Activated CD8-positive, alpha-beta memory T cell treated with anti-CD3 and anti-CD28 coated beads for 24 hours (primary cell): ENCODE results near the gene IL23A.
A peak's percentile ranks its signal among the peaks of the same experiment; 100 is the strongest.
"Not testable (repeated sequence)": the region's sequence is repeated elsewhere in the genome, so short reads cannot be mapped to it uniquely, and the experiment has no call there.

Experiments
- DNase-seq: peaks from one replicate; pipeline ENCODE4 v3.0.0-alpha.2; 2020

The IL23A gene

DNA sequence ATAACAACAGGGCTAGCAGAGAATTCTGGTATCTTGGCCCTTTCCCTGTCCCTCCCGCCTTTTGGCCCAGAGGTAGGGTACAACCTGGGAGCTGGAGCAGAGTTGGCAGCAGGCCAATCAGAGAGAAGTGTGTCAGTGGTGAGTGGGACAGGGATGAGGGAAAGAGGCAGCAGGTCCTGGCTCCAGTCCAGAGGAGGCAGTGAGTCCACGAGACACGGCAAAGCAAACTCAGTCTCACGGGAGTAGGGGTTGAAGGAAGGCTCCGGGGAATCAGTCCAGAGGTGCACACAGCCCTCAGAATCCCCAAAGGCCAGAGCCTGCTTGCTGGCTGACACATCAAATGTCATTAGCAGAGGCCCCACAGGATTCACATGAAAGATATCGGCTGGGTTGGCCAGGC lies 12.2 kb upstream of the IL23A start:
- DNase-seq, result no peak

GRCh38 chr12:56330936-56331490 lies 7.7 kb upstream of the IL23A start:
- no peak for DNase-seq

GRCh38 chr12:56332512-56333196 lies 6.0 kb upstream of the IL23A start:
- peak; percentile 64 for DNase-seq

- no peak for DNase-seq
These were observed 5.4 kb upstream of the IL23A start for GRCh38 chr12:56333197-56333678.

DNA sequence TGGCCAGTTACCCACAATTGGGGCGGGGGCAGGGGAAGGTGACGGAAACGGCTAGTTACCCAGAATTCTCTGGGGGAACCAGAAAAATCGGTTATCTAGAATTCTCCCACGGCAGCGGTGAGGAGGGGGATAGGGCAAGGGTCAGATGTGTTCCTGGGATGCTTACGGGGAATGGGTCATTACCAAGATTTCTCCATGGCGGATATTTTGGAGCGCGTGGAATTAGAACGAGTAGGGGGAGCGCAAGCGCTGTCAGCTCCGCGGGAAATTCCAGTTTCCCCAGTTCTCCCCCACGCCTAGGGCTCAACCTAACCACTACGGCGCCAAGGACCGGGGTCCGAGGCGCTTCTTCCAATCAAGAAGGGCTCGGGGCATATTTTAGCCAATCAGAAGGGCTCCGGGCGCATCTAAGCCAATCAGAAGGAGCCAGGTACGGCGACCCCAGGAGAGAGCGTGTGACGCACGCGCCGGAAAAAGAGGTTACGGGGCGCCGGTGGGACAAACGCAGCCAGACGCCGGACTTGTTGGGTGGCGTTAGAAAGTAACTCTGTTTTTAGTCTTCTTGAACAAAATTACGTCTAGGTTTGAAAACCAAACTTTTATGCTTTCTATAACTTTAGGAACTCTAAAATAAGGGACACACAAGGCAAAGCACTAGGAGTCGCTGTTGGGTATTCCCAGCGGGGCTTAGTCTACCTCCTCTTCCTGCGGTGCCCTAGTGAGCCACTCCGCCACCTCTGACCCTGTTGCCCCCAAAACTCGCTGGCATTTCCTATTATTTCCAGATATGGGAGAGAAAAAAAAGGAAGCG lies 4.8 kb upstream of the IL23A start, which contains the start of gene PAN2:
Gene PAN2, minus strand, starts transcription at position 322 of the 811 bp plus-strand sequence. CDS start 906 bp downstream, outside the sequence.
- peak; percentile 93 for DNase-seq

GRCh38 chr12:56334490-56334793 lies 4.2 kb upstream of the IL23A start:
- no peak for DNase-seq

GRCh38 chr12:56335527-56335926 lies 3.2 kb upstream of the IL23A start:
- not testable (repeated sequence) for DNase-seq

DNA sequence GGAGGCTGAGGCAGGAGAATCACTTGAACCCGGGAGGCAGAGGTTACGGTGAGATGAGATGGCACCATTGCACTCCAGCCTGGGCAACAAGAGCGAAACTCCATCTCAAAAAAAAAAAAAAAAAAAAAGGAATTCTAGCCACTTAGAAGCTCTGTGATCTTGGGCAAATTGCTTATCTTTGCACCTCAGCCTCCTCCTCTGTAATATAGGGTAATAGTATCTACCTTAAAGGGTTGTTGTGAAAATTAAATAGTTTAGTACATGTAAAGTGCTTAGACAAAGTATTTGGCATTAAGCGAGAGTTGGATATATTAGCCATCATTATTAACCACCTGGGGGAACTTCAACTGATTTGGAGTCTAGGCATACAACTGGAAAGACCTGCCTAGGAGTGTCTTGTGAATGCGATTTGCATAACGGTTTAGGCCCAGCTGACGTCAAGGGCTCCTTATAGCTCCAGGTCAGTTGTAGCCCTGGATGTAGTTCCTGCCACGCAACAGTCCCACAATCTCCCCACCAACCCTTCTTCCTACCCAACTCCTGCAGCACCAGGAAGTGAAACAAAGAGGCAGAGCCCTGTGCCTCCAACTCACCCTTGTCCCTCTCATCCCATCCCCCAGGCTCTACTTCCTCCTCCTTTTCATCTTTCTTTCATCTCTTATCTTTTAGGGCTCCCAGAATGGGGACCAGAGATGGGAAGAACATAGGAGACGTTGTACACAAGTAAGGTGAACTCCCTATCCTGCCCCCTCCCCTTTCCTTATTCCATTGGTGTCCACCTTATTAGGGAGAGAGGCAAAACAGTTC lies 2.1 kb upstream of the IL23A start:
- no peak for DNase-seq

DNA sequence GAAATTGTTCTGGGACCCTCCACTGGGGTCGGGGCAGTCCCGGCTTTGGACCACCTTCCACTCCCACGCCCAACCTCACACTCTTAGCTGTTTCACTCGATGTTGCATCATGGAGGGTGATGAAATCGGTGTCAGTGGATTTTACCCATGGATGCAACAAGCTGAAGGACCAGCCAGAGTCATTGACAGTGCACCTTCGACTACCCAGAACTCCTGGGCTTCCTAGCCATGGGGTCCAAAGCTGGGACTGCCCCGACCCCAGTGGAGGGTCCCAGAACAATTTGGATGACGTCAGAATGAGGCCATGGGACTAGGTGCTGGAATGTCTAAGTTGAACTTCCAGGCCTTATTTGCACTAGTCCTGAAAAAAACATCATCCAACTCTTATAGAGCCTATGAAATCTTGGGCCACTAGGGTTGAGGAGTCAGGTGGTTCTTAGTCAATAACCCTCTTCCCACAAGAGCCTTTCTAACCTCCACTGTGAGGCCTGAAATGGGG lies 882 bp upstream of the IL23A start:
- DNase-seq, result no peak

DNA sequence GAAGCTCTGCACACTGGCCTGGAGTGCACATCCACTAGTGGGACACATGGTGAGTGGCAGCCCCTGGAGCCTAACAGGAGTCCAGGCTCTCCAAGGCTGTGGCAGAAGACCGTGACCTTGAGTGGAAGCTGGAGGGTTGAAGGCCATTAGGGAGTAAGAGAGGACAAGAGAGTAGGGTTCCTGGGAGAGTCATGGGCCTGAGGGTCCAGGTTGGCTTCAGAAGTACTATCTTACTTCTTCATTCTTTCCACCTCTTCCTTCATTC lies 406 bp downstream of the IL23A start:
- DNase-seq, result no peak

DNA sequence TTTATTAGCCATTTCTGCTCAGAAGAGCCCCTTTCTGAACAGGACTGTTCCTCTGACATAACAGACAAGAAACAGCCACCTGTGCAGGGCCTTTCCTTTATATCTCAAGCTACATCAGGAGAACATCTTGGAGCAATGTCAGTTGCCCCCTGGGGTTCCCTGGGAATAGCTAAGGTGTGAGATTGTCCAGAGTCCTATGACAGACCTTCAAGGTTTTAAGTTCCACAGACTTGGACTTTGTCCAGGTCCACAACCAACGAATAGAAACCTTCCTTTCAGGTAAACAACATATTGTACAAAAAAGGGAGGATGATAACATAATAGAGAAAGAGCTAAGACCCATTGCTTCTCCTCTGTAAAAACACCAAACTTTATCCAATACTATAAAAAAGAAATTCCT lies 2.9 kb downstream of the IL23A start:
- DNase-seq, result no peak

GRCh38 chr12:56342290-56342689 lies 3.6 kb downstream of the IL23A start:
- DNase-seq, result not testable (repeated sequence)

GRCh38 chr12:56346675-56347074 lies 8.0 kb downstream of the IL23A start:
- no peak for DNase-seq

GRCh38 chr12:56347255-56347654 lies 8.6 kb downstream of the IL23A start:
- not testable (repeated sequence) for DNase-seq

DNA sequence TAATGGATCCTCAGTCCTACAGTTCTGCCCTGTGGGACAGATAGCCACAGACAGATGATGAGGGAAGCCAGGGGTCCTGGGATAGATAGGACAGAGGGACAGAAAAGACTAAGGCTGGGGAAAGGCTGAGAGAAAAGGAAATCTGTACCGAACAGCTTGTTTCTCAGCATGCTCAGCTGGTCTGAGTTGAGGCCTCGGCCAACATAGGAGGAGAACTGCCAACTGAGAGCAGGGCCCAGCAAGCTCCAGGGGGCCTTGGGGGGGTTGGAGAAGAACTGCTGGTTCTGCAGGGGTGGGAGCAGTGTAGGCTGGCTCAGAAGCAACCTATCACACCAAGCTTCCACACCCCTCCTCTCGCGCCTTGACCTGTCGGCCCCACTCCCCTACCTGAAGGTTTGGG lies 10.1 kb downstream of the IL23A start:
- no peak for DNase-seq

DNA sequence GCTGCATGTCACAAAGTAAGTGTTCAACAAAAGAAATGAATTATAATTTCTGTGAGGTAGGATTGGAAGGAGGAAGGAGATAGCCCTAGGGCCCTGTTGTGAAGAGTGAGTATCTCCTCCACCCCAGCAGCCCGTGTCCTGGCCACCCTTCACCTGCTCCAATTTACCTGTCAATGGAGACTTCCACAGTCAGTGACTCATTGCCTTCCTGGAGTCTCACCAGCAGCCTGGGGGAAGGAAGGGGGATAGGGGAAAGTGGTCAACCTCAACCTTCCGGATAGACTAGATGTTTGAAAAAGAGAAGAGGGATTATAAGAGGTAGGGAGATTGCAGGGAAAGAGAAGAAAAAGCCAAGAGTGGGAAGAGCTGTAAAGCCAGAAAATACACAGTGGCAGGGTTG lies 12.0 kb downstream of the IL23A start:
- no peak for DNase-seq

GRCh38 chr12:56351325-56351724 lies 12.6 kb downstream of the IL23A start:
- no peak for DNase-seq

DNA sequence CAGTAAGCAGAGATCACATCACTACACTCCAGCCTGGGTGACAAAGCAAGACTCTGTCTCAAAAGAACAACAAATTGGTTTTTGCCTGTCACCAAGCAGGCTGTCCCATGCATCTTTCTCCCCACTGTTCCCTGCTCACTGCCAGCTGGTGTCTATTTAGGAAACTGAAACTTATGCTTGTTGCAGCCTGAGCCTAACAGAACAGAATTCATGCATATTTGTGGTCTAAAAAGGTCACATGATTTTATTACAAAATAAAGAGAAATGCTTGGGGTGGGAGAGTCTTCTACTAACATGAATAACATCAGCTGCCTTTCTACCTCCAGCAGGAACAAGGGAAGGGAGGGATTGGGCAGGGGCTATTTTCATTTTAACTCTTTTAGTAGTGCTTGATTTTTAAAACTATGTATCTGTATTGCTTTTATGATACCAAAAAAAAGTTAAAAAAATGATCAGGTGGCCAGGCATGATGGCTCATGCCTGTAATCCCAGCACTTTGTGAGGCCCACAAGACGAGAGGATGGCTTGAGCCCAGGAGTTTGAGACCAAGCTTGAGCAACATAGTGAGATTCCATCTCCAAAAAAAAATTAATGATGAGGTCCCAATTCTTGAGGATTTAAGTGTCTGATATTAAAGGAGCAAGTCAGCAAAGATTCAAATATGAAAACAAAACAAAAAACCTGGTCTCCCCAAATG lies 20.3 kb downstream of the IL23A start:
- no peak for DNase-seq

- DNase-seq, result peak; percentile 99
These were observed 21.4 kb downstream of the IL23A start, which contains the start of gene STAT2 for GRCh38 chr12:56359851-56360767. TSS of gene STAT2 (minus strand) at chr12:56360107. CDS start at chr12:56356571, 3,536 bp downstream.

DNA sequence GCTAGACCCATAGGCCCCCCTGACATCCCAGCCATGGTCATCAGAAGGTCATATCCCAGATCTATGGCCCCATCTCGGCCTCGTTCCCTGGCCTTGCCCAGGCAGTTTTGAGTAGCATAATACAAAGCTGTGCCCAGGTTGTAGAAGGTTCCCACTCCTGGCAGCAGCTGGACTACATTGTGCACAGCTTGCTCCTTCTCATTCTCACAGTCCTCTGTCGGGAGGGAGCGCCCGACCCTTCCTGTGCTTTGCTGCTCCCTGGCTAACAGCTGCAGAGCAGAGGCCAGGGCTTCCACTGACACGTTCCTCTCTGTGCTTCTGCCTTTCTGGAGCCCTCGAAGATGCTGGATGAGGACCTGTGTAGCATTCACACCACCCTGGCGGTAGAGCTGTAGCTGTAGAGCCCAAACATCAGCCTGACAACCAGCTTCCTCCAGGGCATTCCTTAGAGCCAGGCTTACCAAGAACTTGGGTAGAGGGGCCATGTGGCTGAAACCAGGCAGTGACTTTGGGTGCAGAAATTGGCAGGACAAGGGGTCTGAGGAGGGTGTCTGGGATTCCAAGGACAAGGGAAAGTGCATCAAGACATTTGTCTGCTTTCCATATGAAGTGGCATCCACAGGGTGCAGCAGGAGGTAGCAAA lies 22.9 kb downstream of the IL23A start:
- DNase-seq, result no peak
